ENCODE data around the gene GPR108. TPM values are rescaled to one million over a fixed set of nuclear protein-coding genes. Genes with fewer than 3 reads are reported as not detected.

The GPR108 gene
- polyA plus RNA-seq, 1 of the 3 experiments (the other 2 are of a cell fraction), result 54.2 TPM

GRCh38 chr19:6745965-6746364 is 8.6 kb upstream of the GPR108 start:
- 95% methylated on average over 18 of the region's 24 CpGs for WGBS (ENCODE audit: low lambda C conversion rate)
- Histone ChIP-seq H3F3A (replicated peaks; ENCODE audit: insufficient read depth) (peaks cover 17% of the 10 kb centered on the region), H3K36me3 (replicated peaks in 1 of 2; ENCODE audit: control insufficient read depth in 1 of 2, insufficient read depth in 2 of 2, low read length in 1 of 2) (peaks cover 28 to 51% of the 10 kb centered on the region in 2 experiments), H2AFZ (ENCODE audit: low read depth) (no peak overlapping the region), H3K79me2 (ENCODE audit: insufficient read depth) (peaks cover 27% of the 10 kb centered on the region), H3K9me3 (no peaks in the 10 kb centered on the region), H3K27ac (ENCODE audit: low read depth in 2 of 2, low read length in 1 of 2) (no peak overlapping the region), H3K27me3 (ENCODE audit: insufficient read depth) (no peaks in the 10 kb centered on the region), H3K9me2 (no peaks in the 10 kb centered on the region), H3K9ac (no peak overlapping the region), H3K4me3 (ENCODE audit: low read depth in 2 of 2, low read length in 1 of 2) (no peak overlapping the region), H3K4me1 (ENCODE audit: control insufficient read depth in 1 of 2, insufficient read depth in 2 of 2, low read depth in 1 of 2, low read length in 1 of 2) (peaks cover 0 to 17% of the 10 kb centered on the region in 2 experiments; a peak in 3 of 4 replicates), H4K20me1 (ENCODE audit: insufficient read depth) (no peaks in the 10 kb centered on the region), H3K4me2 (no peak overlapping the region)
- POLR2A ChIA-PET, result no interaction called here
- CTCF ChIA-PET, result no interaction called here
- no peak for DNase-seq
- TF ChIP-seq MAX (IDR thresholded peaks at IDR 0.05; ENCODE audit: low read depth) (no peak), FOSL2 (IDR thresholded peaks at IDR 0.05; ENCODE audit: borderline replicate concordance, low read depth) (no peak), USF1 (IDR thresholded peaks at IDR 0.05; ENCODE audit: borderline replicate concordance, low read depth) (no peak), SIN3A (IDR thresholded peaks at IDR 0.05; ENCODE audit: borderline replicate concordance, low read depth, low read length) (no peak), RFX5 (IDR thresholded peaks at IDR 0.05; ENCODE audit: low read length) (no peak), ZBTB33 (IDR thresholded peaks at IDR 0.05; ENCODE audit: borderline replicate concordance, low read depth) (no peak), MXI1 (IDR thresholded peaks at IDR 0.05; ENCODE audit: low read depth, low read length) (no peak), JUND (IDR thresholded peaks at IDR 0.05) (no peak), TAF1 (IDR thresholded peaks at IDR 0.05; ENCODE audit: borderline replicate concordance, low read depth, low read length) (no peak), GABPA (IDR thresholded peaks at IDR 0.05; ENCODE audit: low read depth) (no peak), POLR2AphosphoS5 (IDR thresholded peaks at IDR 0.05; ENCODE audit: low read depth, low read length) (no peak), PBX3 (IDR thresholded peaks at IDR 0.05) (no peak), GATA2 (CRISPR knock-in tag; IDR thresholded peaks at IDR 0.05) (no peak), RAD21 (IDR thresholded peaks at IDR 0.05; ENCODE audit: low read length) (no peak)

All from SK-N-SH (cell line).